CD4-positive, CD25-positive, alpha-beta regulatory T cell (primary cell): ENCODE results near the gene PHF19. TPM values are rescaled to one million over a fixed set of nuclear protein-coding genes. Genes with fewer than 3 reads are reported as not detected.

ENCODE experiments used
- ATAC-seq, 2 donors: fragments of 150-1000 bp; cut with Tn5 transposase; one replicate each; pipeline ENCODE4 v1.10.0; 2021; ENCODE audit warnings: low read depth in 2 of 2, moderate number of reproducible peaks in 2 of 2, moderate library complexity in 1 of 2
- DNase-seq, 3 donors: peaks; one replicate each; pipeline versions ENCODE4 v3.0.0 to v3.0.0-alpha.2; 2012 to 2022; ENCODE audit warnings: mixed read lengths in 1 of 3
- H3K27ac ChIP-seq: one replicate; pipeline ENCODE4 v1.7.0; 2013; ENCODE audit warnings: mild to moderate bottlenecking, low read length; ENCODE audit not compliant: insufficient read depth, poor library complexity, severe bottlenecking
- H3K27me3 ChIP-seq: one replicate; pipeline ENCODE4 v1.7.0; 2013; ENCODE audit warnings: low read length; ENCODE audit not compliant: control insufficient read depth, insufficient read depth
- H3K36me3 ChIP-seq: one replicate; pipeline ENCODE4 v1.7.0; 2013; ENCODE audit warnings: mild to moderate bottlenecking, low read length, moderate library complexity; ENCODE audit not compliant: control insufficient read depth, insufficient read depth
- H3K4me1 ChIP-seq: 2 replicates; pipeline ENCODE4 v1.7.0; 2013; ENCODE audit warnings: mild to moderate bottlenecking, low read length; ENCODE audit not compliant: insufficient read depth, control insufficient read depth, poor library complexity, severe bottlenecking
- H3K4me3 ChIP-seq: one replicate; pipeline ENCODE4 v1.7.0; 2013; ENCODE audit warnings: low read depth, mild to moderate bottlenecking, low read length, moderate library complexity
- H3K9me3 ChIP-seq, 2 experiments: 1 replicate in 1 of 2; 2 replicates in 1 of 2; pipeline ENCODE4 v1.7.0; 2013; ENCODE audit warnings: low read length in 2 of 2, mild to moderate bottlenecking in 1 of 2, moderate library complexity in 1 of 2; ENCODE audit not compliant: control insufficient read depth in 2 of 2
- H3K27ac Mint-ChIP-seq, 3 donors: one replicate each; pipeline ENCODE4 v1.8.0; 2020 to 2022; ENCODE audit warnings: mild to moderate bottlenecking in 3 of 3, mixed read lengths in 3 of 3, moderate library complexity in 2 of 3
- H3K27me3 Mint-ChIP-seq: one replicate; pipeline ENCODE4 v1.8.0; 2022; ENCODE audit warnings: mild to moderate bottlenecking, mixed read lengths
- H3K36me3 Mint-ChIP-seq: one replicate; pipeline ENCODE4 v1.8.0; 2020; ENCODE audit warnings: mixed read lengths
- H3K4me1 Mint-ChIP-seq, 4 donors: one replicate each; pipeline ENCODE4 v1.8.0; 2020 to 2022; ENCODE audit warnings: mixed read lengths in 4 of 4, mild to moderate bottlenecking in 1 of 4
- H3K4me3 Mint-ChIP-seq, 4 donors: one replicate each; pipeline ENCODE4 v1.8.0; 2020 to 2022; ENCODE audit warnings: mild to moderate bottlenecking in 4 of 4, mixed read lengths in 4 of 4, moderate library complexity in 3 of 4
- H3K9me3 Mint-ChIP-seq, 7 donors: one replicate each; pipeline ENCODE4 v1.8.0; 2020 to 2022; ENCODE audit warnings: mixed read lengths in 7 of 7, mild to moderate bottlenecking in 3 of 7, moderate library complexity in 2 of 7
- polyA plus RNA-seq, 4 donors: library from polyadenylated mRNA; unstranded; fragments of 300-500 nt; fragmentation: Illumina TruSeq; gene quantifications; one replicate each; pipeline ENCODE4 v1.2.3, GENCODE V29; 2021
- total RNA-seq: library from RNA; stranded (reverse); gene quantifications from one replicate; pipeline ENCODE4 v1.2.3, GENCODE V29; 2022

PHF19 gene
- total and polyA plus RNA-seq, 5 donors from 2014 or later: 21.4 to 149 (median 40.0) TPM

- no peak for DNase-seq
- Histone ChIP-seq H3K27me3 (no peaks in the 10 kb centered on the region), H3K9me3 (no peaks in the 10 kb centered on the region), H3K36me3 (peaks cover 78% of the 10 kb centered on the region), H3K27ac (peak overlapping the region; percentile 99), H3K4me1 (peaks cover 95% of the 10 kb centered on the region), H3K4me3 (peak overlapping the region; percentile 96)
- H3K4me3 Mint-ChIP-seq: peak overlapping the region; percentile 78 to 99 (median 81)
- no peak for ATAC-seq
- peak overlapping the region; percentile 91 to 100 (median 97) for H3K27ac Mint-ChIP-seq
- peaks cover 24 to 96% (median 66%) of the 10 kb centered on the region in 4 donors for H3K4me1 Mint-ChIP-seq
- no peaks in the 10 kb centered on the region for H3K9me3 Mint-ChIP-seq
- no peaks in the 10 kb centered on the region for H3K27me3 Mint-ChIP-seq
- peaks cover 78% of the 10 kb centered on the region for H3K36me3 Mint-ChIP-seq
Measured at GRCh38 chr9:120916588-120916987, 39.6 kb upstream of the PHF19 start.

- peak overlapping the region; percentile 78 to 99 (median 78) for H3K4me3 Mint-ChIP-seq
- peak overlapping the region; percentile 99 for H3K27ac ChIP-seq
Measured at GRCh38 chr9:120915854-120916470, 39.0 kb upstream of the PHF19 start.

GRCh38 chr9:120914953-120915352, 38.0 kb upstream of the PHF19 start:
- ATAC-seq (no peak), DNase-seq (no peak)
- H3K4me3 ChIP-seq: peak overlapping the region; percentile 96
- Mint-ChIP-seq H3K4me3 (peak overlapping the region in 2 of 4 donors; percentile 33 to 83), H3K27ac (peak overlapping the region; percentile 32 to 97 (median 89)), H3K9me3 (no peaks in the 10 kb centered on the region), H3K27me3 (no peaks in the 10 kb centered on the region), H3K36me3 (peaks cover 74% of the 10 kb centered on the region), H3K4me1 (peaks cover 22 to 96% (median 64%) of the 10 kb centered on the region in 4 donors)
- H3K4me1 ChIP-seq: peaks cover 95% of the 10 kb centered on the region
- H3K27ac ChIP-seq: peak overlapping the region; percentile 99
- H3K9me3 ChIP-seq: no peaks in the 10 kb centered on the region
- H3K36me3 ChIP-seq: peaks cover 80% of the 10 kb centered on the region
- no peaks in the 10 kb centered on the region for H3K27me3 ChIP-seq

More at GRCh38 chr9:120915854-120916470, 39.0 kb upstream of the PHF19 start:
- Mint-ChIP-seq H3K4me1 (peaks cover 18 to 96% (median 64%) of the 10 kb centered on the region in 4 donors), H3K27me3 (no peaks in the 10 kb centered on the region), H3K36me3 (peaks cover 75% of the 10 kb centered on the region), H3K9me3 (no peaks in the 10 kb centered on the region), H3K27ac (peak overlapping the region; percentile 91 to 100 (median 97))
- peak; percentile 42 to 87 (median 73) for DNase-seq
- H3K4me3 ChIP-seq: peak overlapping the region; percentile 96
- no peaks in the 10 kb centered on the region for H3K27me3 ChIP-seq
- H3K9me3 ChIP-seq: no peaks in the 10 kb centered on the region
- ATAC-seq: peak; percentile 88
- H3K4me1 ChIP-seq: peaks cover 95% of the 10 kb centered on the region
- peaks cover 79% of the 10 kb centered on the region for H3K36me3 ChIP-seq

- H3K27me3 ChIP-seq: no peaks in the 10 kb centered on the region
Measured at GRCh38 chr9:120914396-120914795, 37.4 kb upstream of the PHF19 start.

GRCh38 chr9:120913647-120914264, 36.8 kb upstream of the PHF19 start:
- H3K36me3 ChIP-seq: peaks cover 83% of the 10 kb centered on the region
- peak in 1 of 3 donors; percentile 49 for DNase-seq

More at GRCh38 chr9:120914396-120914795, 37.4 kb upstream of the PHF19 start:
- peaks cover 70% of the 10 kb centered on the region for H3K36me3 Mint-ChIP-seq
- peak overlapping the region in 2 of 3 donors; percentile 89 to 97 for H3K27ac Mint-ChIP-seq
- Histone ChIP-seq H3K4me1 (peaks cover 95% of the 10 kb centered on the region), H3K36me3 (peaks cover 80% of the 10 kb centered on the region), H3K27ac (peak overlapping the region; percentile 99), H3K4me3 (peak overlapping the region; percentile 9), H3K9me3 (no peaks in the 10 kb centered on the region)
- ATAC-seq: no peak
- H3K9me3 Mint-ChIP-seq: no peaks in the 10 kb centered on the region
- no peaks in the 10 kb centered on the region for H3K27me3 Mint-ChIP-seq
- peak overlapping the region in 3 of 4 donors; percentile 21 to 84 (median 83) for H3K4me3 Mint-ChIP-seq
- DNase-seq: no peak
- H3K4me1 Mint-ChIP-seq: peaks cover 16 to 96% (median 60%) of the 10 kb centered on the region in 4 donors

GRCh38 chr9:120912958-120913646, 36.1 kb upstream of the PHF19 start:
- peaks cover 79% of the 10 kb centered on the region for H3K36me3 ChIP-seq
- H3K4me1 ChIP-seq: peaks cover 86% of the 10 kb centered on the region
- DNase-seq (no peak), ATAC-seq (no peak)
- no peaks in the 10 kb centered on the region for H3K9me3 Mint-ChIP-seq
- peak overlapping the region; percentile 47 for H3K27ac ChIP-seq
- no peaks in the 10 kb centered on the region for H3K27me3 ChIP-seq
- H3K27ac Mint-ChIP-seq: peak overlapping the region; percentile 76 to 78 (median 77)
- peaks cover 69% of the 10 kb centered on the region for H3K36me3 Mint-ChIP-seq
- H3K4me3 Mint-ChIP-seq: peak overlapping the region in 2 of 4 donors; percentile 7 to 69
- H3K4me3 ChIP-seq: no peak overlapping the region
- H3K4me1 Mint-ChIP-seq: peaks cover 16 to 94% (median 57%) of the 10 kb centered on the region in 4 donors
- no peaks in the 10 kb centered on the region for H3K9me3 ChIP-seq
- no peaks in the 10 kb centered on the region for H3K27me3 Mint-ChIP-seq

More at GRCh38 chr9:120913647-120914264, 36.8 kb upstream of the PHF19 start:
- H3K4me3 Mint-ChIP-seq: peak overlapping the region in 3 of 4 donors; percentile 41 to 83 (median 51)
- Histone ChIP-seq H3K4me1 (peaks cover 93% of the 10 kb centered on the region), H3K27me3 (no peaks in the 10 kb centered on the region), H3K27ac (peak overlapping the region; percentile 47), H3K4me3 (no peak overlapping the region), H3K9me3 (no peaks in the 10 kb centered on the region)
- H3K9me3 Mint-ChIP-seq: no peaks in the 10 kb centered on the region
- peak overlapping the region; percentile 31 to 88 (median 78) for H3K27ac Mint-ChIP-seq
- peaks cover 16 to 96% (median 62%) of the 10 kb centered on the region in 4 donors for H3K4me1 Mint-ChIP-seq
- no peak for ATAC-seq
- no peaks in the 10 kb centered on the region for H3K27me3 Mint-ChIP-seq
- peaks cover 72% of the 10 kb centered on the region for H3K36me3 Mint-ChIP-seq

GRCh38 chr9:120911295-120911837, 34.4 kb upstream of the PHF19 start:
- H3K27ac Mint-ChIP-seq: peak overlapping the region; percentile 85 to 94 (median 91)

More at GRCh38 chr9:120911295-120911837, 34.4 kb upstream of the PHF19 start:
- peaks cover 69% of the 10 kb centered on the region for H3K36me3 Mint-ChIP-seq
- H3K27me3 Mint-ChIP-seq: no peaks in the 10 kb centered on the region
- Histone ChIP-seq H3K4me3 (no peak overlapping the region), H3K27me3 (no peaks in the 10 kb centered on the region), H3K27ac (peak overlapping the region; percentile 98), H3K9me3 (no peaks in the 10 kb centered on the region), H3K36me3 (peaks cover 80% of the 10 kb centered on the region), H3K4me1 (peaks cover 83% of the 10 kb centered on the region)
- DNase-seq: no peak
- H3K4me3 Mint-ChIP-seq: peak overlapping the region in 2 of 4 donors; percentile 54 to 69
- H3K4me1 Mint-ChIP-seq: peaks cover 16 to 93% (median 54%) of the 10 kb centered on the region in 4 donors
- no peaks in the 10 kb centered on the region for H3K9me3 Mint-ChIP-seq
- ATAC-seq: no peak
